ENCODE results near the gene METRNL. TPM values are rescaled to one million over a fixed set of nuclear protein-coding genes. Genes with fewer than 3 reads are reported as not detected.

The METRNL gene
- polyA plus RNA-seq, 3 donors, result 13.1 to 133 (median 29.8) TPM

GRCh38 chr17:83083368-83084201 is 4.2 kb downstream of the METRNL start:
- peaks cover 60 to 70% of the 10 kb centered on the region in 2 donors for H3K36me3 Mint-ChIP-seq
- TF ChIP-seq, protein P1, sequence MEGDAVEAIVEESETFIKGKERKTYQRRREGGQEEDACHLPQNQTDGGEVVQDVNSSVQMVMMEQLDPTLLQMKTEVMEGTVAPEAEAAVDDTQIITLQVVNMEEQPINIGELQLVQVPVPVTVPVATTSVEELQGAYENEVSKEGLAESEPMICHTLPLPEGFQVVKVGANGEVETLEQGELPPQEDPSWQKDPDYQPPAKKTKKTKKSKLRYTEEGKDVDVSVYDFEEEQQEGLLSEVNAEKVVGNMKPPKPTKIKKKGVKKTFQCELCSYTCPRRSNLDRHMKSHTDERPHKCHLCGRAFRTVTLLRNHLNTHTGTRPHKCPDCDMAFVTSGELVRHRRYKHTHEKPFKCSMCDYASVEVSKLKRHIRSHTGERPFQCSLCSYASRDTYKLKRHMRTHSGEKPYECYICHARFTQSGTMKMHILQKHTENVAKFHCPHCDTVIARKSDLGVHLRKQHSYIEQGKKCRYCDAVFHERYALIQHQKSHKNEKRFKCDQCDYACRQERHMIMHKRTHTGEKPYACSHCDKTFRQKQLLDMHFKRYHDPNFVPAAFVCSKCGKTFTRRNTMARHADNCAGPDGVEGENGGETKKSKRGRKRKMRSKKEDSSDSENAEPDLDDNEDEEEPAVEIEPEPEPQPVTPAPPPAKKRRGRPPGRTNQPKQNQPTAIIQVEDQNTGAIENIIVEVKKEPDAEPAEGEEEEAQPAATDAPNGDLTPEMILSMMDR (IDR thresholded peaks at IDR 0.05), result no peak
- peaks cover 67% of the 10 kb centered on the region for H3K4me1 Mint-ChIP-seq
- 85% methylated on average over 13 of the region's 25 CpGs for WGBS (ENCODE audit: insufficient coverage)
- peak overlapping the region; percentile 29 for H3K9ac ChIP-seq (ENCODE audit: insufficient read depth, low read length, poor library complexity, severe bottlenecking)
- peaks cover 83% of the 10 kb centered on the region for H3K79me2 ChIP-seq (ENCODE audit: insufficient read depth, low read length)
- peak overlapping the region; percentile 77 for H3K4me2 ChIP-seq (replicated peaks; ENCODE audit: extremely low read depth, low read length, poor library complexity, severe bottlenecking)
- H3K27ac Mint-ChIP-seq, result peak overlapping the region; percentile 84 to 96 (median 91)
- H4K20me1 ChIP-seq (ENCODE audit: insufficient read depth, low read length), result peaks cover 77% of the 10 kb centered on the region
- intact Hi-C loops (cut with micrococcal nuclease), result loop anchor here (2.0 to 5.0 kb wide), 3 partner anchors 39 to 121 kb away; no protein-coding TSS in a partner anchor
- H2AFZ ChIP-seq (ENCODE audit: insufficient read depth, low read depth, low read length, poor library complexity, severe bottlenecking), result no peak overlapping the region
- H3K27me3 Mint-ChIP-seq (ENCODE audit: low read depth in 3 of 3), result peaks cover 0 to 9% (median 2%) of the 10 kb centered on the region in 3 donors
- H3K4me3 Mint-ChIP-seq, result peak overlapping the region; percentile 90 to 92
- DNase-seq, result peak in 2 of 3 donors; percentile 48 to 67
- H3K9me3 Mint-ChIP-seq, result peaks cover 0 to 2% (median 0%) of the 10 kb centered on the region in 7 donors
- H3K36me3 ChIP-seq (replicated peaks in 1 of 2; ENCODE audit: control insufficient read depth in 1 of 2, insufficient read depth in 2 of 2, low read length in 2 of 2), result peaks cover 31 to 55% of the 10 kb centered on the region in 2 donors
- peaks cover 55 to 75% of the 10 kb centered on the region in 2 donors for H3K4me1 ChIP-seq (ENCODE audit: control insufficient read depth in 1 of 2, insufficient read depth in 2 of 2, low read length in 2 of 2)
- H3K27me3 ChIP-seq (ENCODE audit: control insufficient read depth in 2 of 2, insufficient read depth in 2 of 2, low read length in 2 of 2), result peaks cover 0 to 2% of the 10 kb centered on the region in 2 donors
- peak overlapping the region in 2 of 3 experiments; percentile 4 to 89 for H3K4me3 ChIP-seq (replicated peaks in 1 of 3; ENCODE audit: low read depth in 2 of 3, low read length in 3 of 3)
- H3K27ac ChIP-seq (ENCODE audit: low read depth in 1 of 2, low read length in 2 of 2), result peak overlapping the region; percentile 7 to 84
- H3K9me3 ChIP-seq (replicated peaks in 1 of 2; ENCODE audit: control insufficient read depth in 1 of 2, insufficient read depth in 1 of 2, low read length in 2 of 2), result no peaks in the 10 kb centered on the region

GRCh38 chr17:83084214-83084613 is 4.8 kb downstream of the METRNL start:
- Mint-ChIP-seq H3K4me3 (peak overlapping the region; percentile 90 to 92), H3K36me3 (peaks cover 62 to 73% of the 10 kb centered on the region in 2 donors), H3K4me1 (peaks cover 73% of the 10 kb centered on the region), H3K27ac (peak overlapping the region in 6 of 7 donors; percentile 86 to 96 (median 92)), H3K27me3 (ENCODE audit: low read depth in 3 of 3) (peaks cover 0 to 9% (median 0%) of the 10 kb centered on the region in 3 donors), H3K9me3 (peaks cover 0 to 2% (median 0%) of the 10 kb centered on the region in 7 donors)
- Histone ChIP-seq H2AFZ (ENCODE audit: insufficient read depth, low read depth, low read length, poor library complexity, severe bottlenecking) (no peak overlapping the region), H3K4me1 (ENCODE audit: control insufficient read depth in 1 of 2, insufficient read depth in 2 of 2, low read length in 2 of 2) (peaks cover 59 to 77% of the 10 kb centered on the region in 2 donors), H3K4me3 (replicated peaks in 1 of 3; ENCODE audit: low read depth in 2 of 3, low read length in 3 of 3) (peak overlapping the region in 2 of 3 experiments; percentile 4 to 89), H3K27ac (ENCODE audit: low read depth in 1 of 2, low read length in 2 of 2) (peak overlapping the region; percentile 1 to 84), H3K79me2 (ENCODE audit: insufficient read depth, low read length) (peaks cover 89% of the 10 kb centered on the region), H3K9ac (ENCODE audit: insufficient read depth, low read length, poor library complexity, severe bottlenecking) (no peak overlapping the region), H3K27me3 (ENCODE audit: control insufficient read depth in 2 of 2, insufficient read depth in 2 of 2, low read length in 2 of 2) (no peaks in the 10 kb centered on the region), H3K4me2 (replicated peaks; ENCODE audit: extremely low read depth, low read length, poor library complexity, severe bottlenecking) (peak overlapping the region; percentile 77), H3K9me3 (replicated peaks in 1 of 2; ENCODE audit: control insufficient read depth in 1 of 2, insufficient read depth in 1 of 2, low read length in 2 of 2) (no peaks in the 10 kb centered on the region), H3K36me3 (replicated peaks in 1 of 2; ENCODE audit: control insufficient read depth in 1 of 2, insufficient read depth in 2 of 2, low read length in 2 of 2) (peaks cover 31 to 57% of the 10 kb centered on the region in 2 donors), H4K20me1 (ENCODE audit: insufficient read depth, low read length) (peaks cover 83% of the 10 kb centered on the region)
- intact Hi-C loops (cut with micrococcal nuclease), result loop anchor here (5.0 kb wide), 2 partner anchors 38 to 122 kb away; no protein-coding TSS in a partner anchor
- 59% methylated on average over 6 of the region's 9 CpGs for WGBS (ENCODE audit: insufficient coverage)
- TF ChIP-seq, protein P1 (IDR thresholded peaks at IDR 0.05), result no peak
- no peak for DNase-seq

Data from CD14-positive monocyte (primary cell).